BJ (cell line): Measurements from ENCODE around the gene CDH16. TPM values are rescaled to one million over a fixed set of nuclear protein-coding genes. Genes with fewer than 3 reads are reported as not detected.
"Not testable (repeated sequence)": the region's sequence is repeated elsewhere in the genome, so short reads cannot be mapped to it uniquely, and the experiment has no call there.

Experiments used
- CTCF ChIA-PET: fragments of 350-600 bp; formaldehyde crosslinking; extraction: SDS; loops from one replicate; lab custom pipeline; 2021; ENCODE audit warnings: antibody characterized with exemption, inconsistent platforms; lab: Yijun Ruan, JAX
- POLR2A ChIA-PET: fragments of 300-600 bp; sonication (Branson Sonifier 250); formaldehyde crosslinking; extraction: SDS; loops from one replicate; lab custom pipeline; 2021; ENCODE audit warnings: antibody characterized with exemption; lab: Charles Lee
- DNase-seq: peaks from one replicate; pipeline ENCODE4 v3.0.0-alpha.2; 2011; ENCODE audit warnings: low read depth
- H3K27me3 ChIP-seq: 2 replicates; pipeline ENCODE4 v1.6.0; 2011; ENCODE audit warnings: low read length; ENCODE audit not compliant: control insufficient read depth, insufficient read depth
- H3K36me3 ChIP-seq: 2 replicates; pipeline ENCODE4 v1.5.1; 2011; ENCODE audit warnings: low read length; ENCODE audit not compliant: control insufficient read depth, insufficient read depth
- H3K4me3 ChIP-seq: 2 replicates; pipeline ENCODE4 v1.5.1; 2011; ENCODE audit warnings: low read depth, mild to moderate bottlenecking, control low read depth, low read length
- CTCF ChIP-seq: IDR thresholded peaks from 2 replicates; pipeline ENCODE4 v1.5.1; 2011; ENCODE audit warnings: low read depth, mild to moderate bottlenecking, control low read depth, inconsistent platforms, low read length, moderate library complexity; ENCODE audit not compliant: insufficient read depth
- polyA plus RNA-seq: library from polyadenylated mRNA; depleted of rRNA; stranded (reverse); fragments of >200 nt; gene quantifications from 2 replicates; pipeline ENCODE4 v1.2.3, GENCODE V29; 2011

The CDH16 gene
- polyA plus RNA-seq, 1 experiment, result not detected

- CTCF ChIA-PET, result interaction anchor here (0.6 to 4.6 kb wide), 9 partner anchors 13 to 318 kb away, joined by 3 to 50 read pairs (median 3); no protein-coding TSS in a partner anchor
These were observed 41.6 kb upstream of the CDH16 start for GRCh38 chr16:66960270-66960669.

DNA sequence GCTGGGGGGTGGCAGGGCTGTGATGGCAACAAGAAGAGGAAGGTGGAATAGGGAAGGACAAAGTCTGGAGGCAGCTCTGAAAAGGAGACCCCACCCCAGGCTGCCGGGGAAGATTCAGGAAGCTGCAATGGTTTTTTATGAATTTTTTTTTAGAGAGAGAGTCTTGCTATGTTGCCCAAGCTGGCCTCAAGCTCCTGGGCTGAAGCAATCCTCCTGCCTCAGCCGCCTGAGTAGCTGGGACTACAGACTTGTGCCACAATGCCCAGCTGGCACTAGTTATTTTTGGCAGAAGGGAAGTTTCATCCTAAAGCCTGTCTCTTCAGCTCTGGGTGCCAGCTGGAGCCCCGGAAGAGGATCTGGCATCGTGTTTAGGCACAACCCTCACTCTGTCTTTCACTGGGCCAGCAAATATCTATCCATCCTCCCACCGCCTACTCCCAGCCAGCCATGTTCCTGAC is 41.0 kb upstream of the CDH16 start:
- no peak for TF ChIP-seq CTCF
- no peak for DNase-seq
- peaks cover 9% of the 10 kb centered on the region for H3K27me3 ChIP-seq
- H3K36me3 ChIP-seq, result no peaks in the 10 kb centered on the region
- ChIA-PET CTCF (interaction anchor here (0.6 to 4.6 kb wide), 9 partner anchors 13 to 318 kb away, joined by 3 to 50 read pairs (median 4); no protein-coding TSS in a partner anchor), POLR2A (no interaction called here)
- H3K4me3 ChIP-seq, result no peak overlapping the region

More at GRCh38 chr16:66960270-66960669, 41.6 kb upstream of the CDH16 start:
- Histone ChIP-seq H3K36me3 (no peaks in the 10 kb centered on the region), H3K27me3 (peaks cover 12% of the 10 kb centered on the region), H3K4me3 (no peak overlapping the region)
- POLR2A ChIA-PET, result no interaction called here
- no peak for TF ChIP-seq CTCF
- DNase-seq, result no peak

DNA sequence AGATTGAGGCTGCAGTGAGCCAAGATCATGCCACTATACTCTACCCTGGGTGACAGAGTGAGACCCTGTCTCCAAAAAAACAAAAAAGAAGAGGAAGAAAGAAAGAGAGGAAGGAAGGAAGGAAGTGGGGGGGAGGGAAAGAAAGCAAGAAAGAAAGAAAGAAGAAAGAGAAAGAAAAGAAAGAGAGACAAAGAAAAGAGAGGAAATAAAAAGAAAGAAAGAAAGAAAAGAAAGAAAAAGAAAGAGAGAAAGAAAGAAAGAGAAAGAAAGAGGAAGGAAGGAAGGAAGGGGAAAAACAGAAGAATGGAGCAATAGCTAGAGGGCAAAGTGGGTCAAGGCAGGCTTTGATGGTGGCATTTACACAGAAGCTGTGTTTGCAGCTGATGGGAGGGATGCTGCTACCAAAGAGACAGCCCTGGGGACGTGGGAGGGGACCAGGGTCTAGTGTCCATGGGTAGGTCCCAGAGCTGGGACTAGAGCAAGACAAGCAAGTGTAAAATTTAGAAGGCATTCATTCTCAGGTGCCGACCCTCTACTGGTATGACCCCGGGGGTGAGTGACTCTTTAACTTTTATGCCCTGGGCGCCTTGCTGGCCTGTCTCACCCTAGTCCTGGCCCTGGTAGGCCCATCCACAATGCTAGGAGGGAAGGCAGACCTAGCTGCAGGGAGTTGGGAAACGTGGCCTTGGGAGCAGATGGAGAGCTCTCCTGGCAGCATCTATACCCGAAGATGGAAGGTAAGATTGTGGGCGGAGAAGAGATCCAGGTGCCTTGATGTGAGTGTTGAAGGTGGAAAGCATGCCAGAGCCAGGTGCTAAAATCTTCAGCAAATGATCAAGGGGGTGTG is 40.4 kb upstream of the CDH16 start:
- POLR2A ChIA-PET, result no interaction called here
- CTCF ChIA-PET, result interaction anchor here (0.8 to 4.6 kb wide), 7 partner anchors 14 to 226 kb away, joined by 3 to 50 read pairs (median 9); no protein-coding TSS in a partner anchor
- H3K4me3 ChIP-seq, result no peak overlapping the region
- no peak for TF ChIP-seq CTCF
- H3K27me3 ChIP-seq, result peaks cover 3% of the 10 kb centered on the region; the same call in 1 of the 2 replicates
- H3K36me3 ChIP-seq, result no peaks in the 10 kb centered on the region
- no peak for DNase-seq

DNA sequence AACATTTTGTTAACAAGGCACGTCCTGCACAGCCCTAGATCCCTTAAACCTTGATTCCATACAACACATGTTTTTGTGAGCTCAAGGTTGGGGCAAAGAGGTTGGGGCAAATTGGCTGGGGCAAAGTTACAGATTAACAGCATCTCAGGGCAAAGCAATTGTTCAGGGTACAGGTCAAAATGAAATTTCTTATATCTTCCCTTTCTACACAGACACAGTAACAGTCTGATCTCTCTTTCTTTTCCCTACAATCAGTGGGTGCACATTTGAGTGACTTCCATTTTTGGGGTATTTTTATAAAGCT is 37.4 kb upstream of the CDH16 start:
- CTCF ChIA-PET, result interaction anchor here (0.8 to 3.9 kb wide), 5 partner anchors 8 to 229 kb away, joined by 3 to 26 read pairs (median 4); no protein-coding TSS in a partner anchor
- H3K4me3 ChIP-seq, H3K27me3 ChIP-seq, DNase-seq, POLR2A ChIA-PET, H3K36me3 ChIP-seq: not testable (repeated sequence)

GRCh38 chr16:66955363-66956153 is 36.9 kb upstream of the CDH16 start:
- POLR2A ChIA-PET, DNase-seq, H3K36me3 ChIP-seq, H3K27me3 ChIP-seq, H3K4me3 ChIP-seq: not testable (repeated sequence)
- CTCF ChIA-PET, result interaction anchor here (0.8 to 3.9 kb wide), 5 partner anchors 9 to 230 kb away, joined by 3 to 26 read pairs (median 4); no protein-coding TSS in a partner anchor
